GM18507 (cell line): ENCODE measurements around the gene EPC1.
"Not testable (repeated sequence)": the region's sequence is repeated elsewhere in the genome, so short reads cannot be mapped to it uniquely, and the experiment has no call there.

ENCODE experiments used
- DNase-seq: peaks from one replicate; pipeline ENCODE4 v3.0.0; 2011; ENCODE audit warnings: low read depth; ENCODE audit not compliant: insufficient read length; ENCODE audit errors: extremely low spot score
- FAIRE-seq: peaks from 2 replicates; lab custom pipeline; 2011; peaks lifted over from hg19 to GRCh38; lab: Jason Lieb, UNC

Gene EPC1

DNA sequence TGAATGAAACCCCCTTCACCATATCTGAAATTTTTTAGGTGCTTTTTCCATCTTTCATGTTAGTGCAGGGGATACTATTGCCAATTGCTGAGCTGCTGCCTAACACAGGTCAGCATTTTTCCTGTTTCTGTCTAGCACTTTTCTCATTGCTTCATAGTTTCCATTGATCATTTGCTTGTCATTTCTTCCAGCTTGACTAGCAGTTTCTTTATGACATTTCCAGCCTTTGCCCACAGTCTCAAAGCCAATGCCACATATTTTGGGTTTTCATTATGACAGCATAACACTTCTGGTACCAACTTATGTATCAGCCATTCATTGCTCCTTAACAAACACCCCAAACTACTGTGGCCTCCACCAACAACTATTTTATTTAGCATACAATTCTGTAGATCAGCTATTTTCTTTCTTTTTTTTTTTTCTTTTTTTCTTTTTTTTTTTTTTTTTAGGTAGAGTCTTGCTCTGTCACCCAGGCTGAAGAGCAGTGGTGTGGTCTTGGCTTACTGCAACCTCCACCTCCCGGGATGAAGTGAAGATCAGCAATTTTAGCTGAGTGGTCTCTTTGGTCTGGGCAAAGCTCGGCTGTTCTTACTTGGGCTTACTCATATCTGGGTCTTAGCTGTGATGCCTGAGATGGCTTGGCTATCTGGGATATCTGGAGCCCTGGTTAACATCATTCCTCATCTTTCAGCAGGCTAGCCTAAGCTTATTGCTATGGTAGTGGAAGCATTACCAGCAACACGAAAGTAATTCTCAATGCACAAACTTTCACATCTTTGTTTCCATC is 102.3 kb downstream of the EPC1 start:
- no peak for DNase-seq
- no peak for FAIRE-seq

DNA sequence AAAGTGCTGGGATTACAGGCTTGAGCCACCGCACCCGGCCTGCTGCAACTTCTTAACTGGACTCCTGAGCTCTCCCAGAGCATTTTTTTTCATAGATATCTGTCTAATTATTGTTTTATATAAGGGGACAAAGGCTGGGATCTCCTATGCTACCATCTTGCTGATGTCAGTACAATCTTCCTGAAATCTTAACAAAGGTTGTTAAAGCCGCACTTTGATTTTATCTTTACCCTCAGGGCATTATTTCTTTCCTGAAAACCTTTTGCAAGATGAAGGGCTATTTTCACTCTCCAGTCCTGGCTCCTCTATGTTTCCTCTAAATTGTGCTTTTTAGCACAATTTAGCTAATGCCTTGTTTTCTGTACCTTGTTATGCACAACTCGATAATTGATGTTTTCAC is 102.9 kb downstream of the EPC1 start:
- DNase-seq = no peak
- no peak for FAIRE-seq

DNA sequence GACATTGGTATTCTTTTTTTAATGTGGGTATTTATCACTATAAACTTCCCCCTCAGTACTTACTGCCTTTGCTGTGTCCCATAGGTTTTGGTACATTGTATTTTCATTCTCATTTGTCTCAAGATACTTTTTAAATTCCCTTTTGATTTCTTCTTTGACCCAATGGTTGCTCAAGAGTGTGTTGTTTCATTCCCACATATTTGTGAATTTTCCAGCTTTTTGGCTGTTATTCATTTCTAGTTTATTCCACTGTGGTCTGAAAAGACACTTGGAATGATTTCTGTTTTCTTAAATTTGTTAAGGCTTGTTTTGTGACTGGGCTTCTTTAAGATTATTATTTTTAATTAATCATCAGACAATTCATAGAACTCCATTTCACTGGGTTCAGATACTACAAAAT is 105.0 kb downstream of the EPC1 start:
- DNase-seq (no peak), FAIRE-seq (no peak)

DNA sequence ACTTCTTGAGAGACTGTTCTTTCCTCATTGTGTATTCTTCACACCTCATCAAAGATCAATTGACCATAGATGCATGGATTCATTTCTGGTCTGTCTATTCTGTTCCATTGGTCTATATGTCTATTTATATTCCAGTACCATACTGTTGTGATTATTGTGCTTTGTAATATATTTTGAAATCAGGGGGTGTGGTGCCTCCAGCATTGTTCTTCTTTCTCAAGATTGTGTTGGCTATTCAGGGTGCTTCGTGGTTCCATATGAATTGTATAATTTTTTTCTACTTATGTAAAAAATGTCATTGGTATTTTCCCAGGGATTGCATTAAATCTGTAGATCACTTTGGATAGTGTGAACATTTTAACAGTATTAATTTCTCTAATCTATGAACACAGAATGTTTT is 106.5 kb downstream of the EPC1 start:
- no peak for DNase-seq
- no peak for FAIRE-seq

DNA sequence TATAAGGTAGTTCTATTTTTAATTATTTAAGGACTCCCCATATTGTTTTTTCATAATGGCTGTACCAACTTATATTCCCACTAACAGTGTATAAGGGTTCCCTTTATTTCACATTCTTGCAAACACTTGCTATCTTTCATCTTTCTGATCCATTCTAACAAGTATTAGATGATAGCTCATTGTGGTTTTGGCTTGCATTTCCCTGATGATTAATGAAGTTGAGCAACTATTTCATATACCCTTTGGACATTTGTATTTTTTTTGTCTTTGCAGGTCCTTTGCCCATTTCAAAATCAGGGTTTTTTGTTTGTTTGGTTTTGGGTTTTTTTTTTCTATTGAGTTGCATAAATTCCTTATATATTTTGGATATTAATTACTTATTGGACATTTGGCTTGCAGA is 107.2 kb downstream of the EPC1 start:
- FAIRE-seq (no peak), DNase-seq (no peak)

DNA sequence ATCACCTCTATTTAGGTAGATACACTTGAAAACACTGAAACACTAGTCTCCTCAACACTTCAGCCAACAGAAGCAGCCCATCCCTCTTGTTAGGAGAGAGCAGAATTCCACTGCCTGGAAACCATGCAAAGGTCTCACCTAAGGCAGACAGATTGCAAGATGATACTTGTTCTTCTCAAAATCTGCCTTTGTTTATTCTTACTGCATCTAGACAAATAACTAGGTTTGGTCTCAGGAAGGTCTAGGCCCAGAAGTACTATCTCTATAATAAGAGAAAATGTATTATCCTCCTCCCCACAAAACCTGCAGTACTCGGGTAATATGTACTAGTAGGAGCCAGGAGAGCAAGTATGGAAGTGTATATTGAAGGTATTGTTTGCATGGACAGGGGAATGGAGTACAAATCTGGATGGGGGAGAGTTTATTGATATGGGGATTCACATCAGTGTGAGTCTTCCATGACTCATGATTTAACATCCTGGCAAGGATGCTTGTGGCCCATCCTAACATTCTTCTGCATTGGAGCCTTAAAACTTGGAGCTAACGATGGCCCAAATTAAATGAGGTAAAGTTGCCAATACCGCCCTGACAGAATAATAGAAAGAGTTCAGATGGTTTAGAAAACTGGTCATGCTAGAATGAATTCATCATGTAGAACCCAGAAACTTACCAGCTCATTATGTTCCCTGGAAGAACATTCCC is 109.2 kb downstream of the EPC1 start:
- DNase-seq (no peak), FAIRE-seq (no peak)

DNA sequence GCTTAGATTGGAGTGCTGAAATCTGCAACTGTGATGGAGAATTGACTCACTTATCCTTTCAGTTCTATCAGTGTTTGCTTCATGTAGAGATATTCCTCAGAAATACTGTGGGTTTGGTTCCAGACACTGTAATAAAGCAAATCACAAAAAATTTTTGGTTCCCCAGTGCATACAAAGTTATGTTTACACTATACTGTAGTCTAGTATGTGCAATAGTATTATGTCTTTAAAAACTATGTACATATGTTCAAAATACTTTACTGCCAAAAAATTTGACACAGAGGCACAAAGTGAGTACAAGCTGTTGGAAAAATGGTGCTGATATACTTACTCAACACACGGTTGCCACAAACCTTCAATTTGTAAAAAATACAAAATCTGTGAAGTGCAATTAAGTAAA is 112.5 kb downstream of the EPC1 start:
- DNase-seq (no peak), FAIRE-seq (no peak)

DNA sequence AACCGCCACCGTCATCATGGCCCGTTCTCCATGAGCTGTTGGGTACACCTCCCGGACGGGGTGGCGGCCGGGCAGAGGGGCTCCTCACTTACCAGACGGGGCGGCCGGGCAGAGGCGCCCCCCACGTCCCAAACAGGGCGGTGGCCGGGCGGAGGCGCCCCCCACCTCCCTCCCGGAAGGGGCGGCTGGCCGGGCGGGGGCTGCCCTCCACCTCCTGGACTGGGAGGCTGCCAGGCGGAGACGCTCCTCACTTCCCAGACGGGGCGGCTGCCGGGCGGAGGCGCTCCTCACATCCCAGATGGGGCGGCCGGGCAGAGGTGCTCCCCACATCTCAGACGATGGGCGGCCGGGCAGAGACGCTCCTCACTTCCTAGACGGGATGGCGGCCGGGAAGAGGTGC is 113.6 kb downstream of the EPC1 start:
- DNase-seq, FAIRE-seq: not testable (repeated sequence)

DNA sequence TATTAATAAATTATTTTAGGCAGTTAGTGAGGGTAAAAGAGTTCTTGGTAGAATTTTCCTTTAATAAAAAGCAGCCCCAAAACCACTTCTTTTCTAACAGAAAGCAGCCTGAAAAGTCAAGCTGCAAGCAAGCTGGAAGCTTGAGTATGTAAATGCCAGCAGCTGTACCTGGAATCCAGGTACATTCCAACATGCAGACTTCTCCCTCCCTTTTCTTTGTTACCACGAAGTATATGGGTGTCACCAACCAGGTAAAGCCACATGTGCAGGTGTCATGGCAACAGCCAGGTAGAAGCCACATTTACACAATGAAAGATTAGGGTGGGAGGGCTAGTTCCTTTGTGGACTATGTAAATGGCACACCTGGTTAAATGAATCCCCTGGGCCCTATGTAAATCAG is 114.6 kb downstream of the EPC1 start:
- DNase-seq (no peak), FAIRE-seq (no peak)

DNA sequence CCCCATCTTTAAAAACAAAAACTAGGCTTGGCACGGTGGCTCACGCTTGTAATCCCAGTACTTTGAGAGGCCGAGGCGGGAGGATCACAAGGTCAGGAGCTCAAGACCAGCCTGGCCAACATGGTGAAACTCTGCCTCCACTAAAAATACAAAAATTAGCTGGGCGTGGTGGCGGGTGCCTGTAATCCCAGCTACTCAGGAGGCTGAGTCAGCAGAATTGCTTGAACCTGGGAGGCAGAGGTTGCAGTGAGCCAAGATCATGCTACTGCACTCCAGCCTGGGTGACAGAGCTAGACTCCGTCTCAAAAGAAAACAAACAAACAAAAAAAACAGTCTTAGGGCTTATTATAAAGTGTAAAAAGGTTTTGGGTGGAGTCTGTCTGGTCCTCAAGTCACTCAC is 117.2 kb downstream of the EPC1 start:
- not testable (repeated sequence) for DNase-seq, FAIRE-seq

DNA sequence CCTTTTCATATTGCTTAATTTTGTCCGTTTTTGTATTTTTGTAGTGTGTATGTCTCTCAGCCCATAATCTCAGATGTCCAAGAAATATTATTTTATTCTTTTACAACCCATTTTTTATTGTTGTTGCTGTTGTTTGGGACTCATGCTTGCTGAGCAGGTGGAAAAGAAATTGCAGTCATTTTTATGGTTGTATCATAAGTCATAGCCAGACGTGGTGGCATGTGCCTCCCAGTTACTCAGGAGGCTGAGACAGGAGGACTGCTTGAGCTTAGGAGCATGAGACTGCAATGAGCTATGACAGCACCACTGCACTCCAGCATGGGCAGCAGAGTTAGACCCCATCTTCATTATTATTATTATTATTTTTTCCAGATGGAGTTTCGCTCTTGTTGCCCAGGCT is 117.8 kb downstream of the EPC1 start:
- no peak for FAIRE-seq
- no peak for DNase-seq

DNA sequence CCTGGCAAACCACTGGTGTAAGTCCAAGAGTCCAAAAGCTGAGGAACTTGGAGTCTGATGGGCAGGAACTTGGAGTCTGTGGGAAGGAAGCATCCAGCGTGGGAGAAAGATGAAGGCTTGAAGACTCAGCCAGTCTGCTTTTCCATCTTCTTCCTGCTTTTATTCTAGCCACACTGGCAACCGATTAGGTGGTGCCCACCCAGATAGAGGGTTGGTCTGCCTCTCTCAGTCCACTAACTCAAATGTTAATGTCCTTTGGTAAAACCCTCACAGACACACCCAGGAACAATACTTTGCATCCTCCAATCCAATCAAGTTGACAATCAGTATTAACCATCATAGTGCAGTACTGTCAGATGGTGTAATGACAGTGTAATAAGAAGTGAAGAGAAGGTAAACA is 119.2 kb downstream of the EPC1 start:
- DNase-seq = no peak
- FAIRE-seq = no peak

DNA sequence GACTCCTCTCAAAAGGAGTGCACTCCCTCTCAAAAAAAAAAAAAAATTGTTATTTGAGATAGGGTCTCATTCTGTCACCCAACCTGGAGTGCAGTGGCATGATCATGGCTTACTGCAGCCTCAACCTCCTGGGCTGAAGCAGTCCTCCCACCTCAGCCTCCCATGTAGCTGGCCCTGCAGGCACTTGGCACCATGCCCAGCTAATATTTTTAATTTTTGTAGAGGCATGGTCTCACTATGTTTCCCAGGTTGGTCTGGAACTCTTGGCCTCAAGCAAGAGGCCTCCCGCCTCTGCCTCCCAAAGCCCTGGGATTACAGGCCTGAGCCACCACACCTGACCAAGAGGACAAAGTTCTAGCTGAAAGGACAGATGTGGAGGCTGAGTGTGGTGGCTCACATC is 120.3 kb downstream of the EPC1 start:
- FAIRE-seq (no peak), DNase-seq (no peak)

DNA sequence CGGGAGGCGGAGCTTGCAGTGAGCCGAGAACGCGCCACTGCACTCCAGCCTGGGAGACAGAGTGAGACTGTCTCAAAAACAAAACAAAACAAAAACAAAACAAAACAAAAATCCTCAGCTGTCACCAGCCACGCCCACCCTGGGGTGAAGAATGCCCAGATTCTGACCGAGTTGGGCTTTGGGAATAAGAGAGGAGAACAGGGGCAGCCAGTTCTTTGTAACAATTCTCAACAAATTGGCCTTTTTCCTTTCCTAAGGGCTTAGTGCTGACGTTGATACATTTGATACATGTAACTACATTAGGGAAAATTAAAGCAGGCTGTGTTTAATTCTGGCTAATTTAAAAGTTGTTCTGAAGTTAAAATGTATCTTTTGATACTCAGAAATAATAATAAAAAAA is 121.0 kb downstream of the EPC1 start:
- DNase-seq = no peak
- FAIRE-seq = no peak

DNA sequence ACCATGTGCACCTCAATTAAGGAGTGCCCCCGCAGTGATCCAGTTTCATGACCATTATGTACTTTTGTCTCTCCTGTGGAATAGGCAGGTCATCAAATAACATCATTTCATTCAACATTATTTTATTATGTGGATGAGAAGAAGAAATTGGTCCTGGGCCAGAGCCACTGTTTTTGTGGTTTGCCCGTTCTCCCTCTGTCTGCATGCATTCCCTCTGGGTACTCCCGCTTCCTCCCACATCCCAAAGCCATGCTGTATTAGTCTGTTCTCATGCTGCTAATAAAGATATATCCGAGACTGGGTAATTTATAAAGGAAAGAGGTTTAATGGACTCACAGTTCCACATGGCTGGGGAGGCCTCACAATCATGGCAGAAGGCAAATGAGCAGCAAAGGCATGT is 124.6 kb downstream of the EPC1 start:
- DNase-seq, FAIRE-seq: not testable (repeated sequence)

DNA sequence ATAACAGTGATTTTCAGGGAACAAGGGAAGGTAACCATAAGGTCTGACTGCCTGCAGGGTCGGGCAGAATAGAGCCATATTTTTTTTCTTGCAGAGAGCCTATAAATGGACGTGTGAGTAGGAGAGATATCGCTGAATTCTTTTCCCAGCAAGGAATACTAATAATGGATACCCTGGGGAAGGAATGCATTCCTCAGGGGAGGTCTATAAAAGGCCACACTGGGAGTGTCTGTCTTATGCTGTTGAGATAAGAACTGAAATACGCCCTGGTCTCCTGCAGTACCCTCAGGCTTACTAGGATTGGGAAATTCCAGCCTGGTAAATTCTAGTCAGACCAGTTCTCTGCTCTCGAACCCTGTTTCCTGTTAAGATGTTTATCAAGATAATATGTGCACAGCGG is 127.8 kb downstream of the EPC1 start:
- FAIRE-seq, DNase-seq: not testable (repeated sequence)

DNA sequence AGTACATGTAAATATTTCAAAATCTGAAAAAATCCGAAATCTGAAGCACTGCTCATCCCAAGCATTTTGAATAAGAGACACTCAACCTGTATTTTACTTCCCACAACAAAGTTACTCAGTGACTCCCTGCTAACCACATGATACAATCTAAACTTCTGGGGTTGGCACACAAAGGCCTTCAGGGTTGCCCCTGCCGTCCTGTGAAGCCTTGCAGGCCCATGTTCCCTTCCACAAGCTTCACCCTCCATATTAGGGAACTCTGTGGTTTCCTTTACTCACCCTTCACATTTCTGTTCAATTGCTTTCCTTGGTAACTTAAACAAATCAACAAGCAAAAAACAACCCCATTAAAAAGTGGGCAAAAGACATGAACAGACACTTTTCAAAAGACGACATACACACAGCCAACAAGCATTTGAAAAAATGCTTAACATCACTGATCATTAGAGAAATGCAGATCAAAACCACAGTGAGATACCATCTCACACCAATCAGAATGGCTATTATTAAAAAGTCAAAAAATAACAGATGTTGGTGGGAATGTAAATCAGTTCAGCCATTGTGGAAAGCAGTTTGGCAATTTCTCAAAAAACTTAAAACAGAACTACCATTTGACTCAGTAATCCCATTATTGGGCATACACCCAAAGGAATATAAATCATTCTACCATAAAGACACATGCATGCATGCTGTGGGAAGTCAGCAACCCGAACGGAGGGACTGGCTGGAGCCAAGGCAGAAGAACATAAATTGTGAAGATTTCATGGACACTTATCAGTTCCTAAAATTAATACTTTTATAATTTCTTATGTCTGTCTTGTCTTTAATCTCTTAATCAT is 128.5 kb downstream of the EPC1 start:
- FAIRE-seq, DNase-seq: not testable (repeated sequence)
